Tibial artery (tissue), 4 donors: Measurements from ENCODE around the gene ARSB.

Source experiments
- DNase-seq, 2 donors: peaks; one replicate each; pipeline ENCODE4 v3.0.0-alpha.2; 2019
- H3K27ac ChIP-seq, 2 donors: fragments of 200-600 bp; sonication (generic) in 1 of 2; 1 replicate in 1 of 2; 2 replicates in 1 of 2; pipeline ENCODE4 v1.5.1; 2018 to 2019; ENCODE audit warnings: mild to moderate bottlenecking in 1 of 2
- H3K27me3 ChIP-seq, 2 donors: fragments of 200-600 bp; sonication (generic) in 1 of 2; one replicate each; pipeline versions ENCODE4 v1.5.1 to v1.6.0; 2016 to 2019
- H3K36me3 ChIP-seq, 3 donors: fragments of 200-600 bp; sonication (generic) in 2 of 3; one replicate each; pipeline ENCODE4 v1.5.1; 2016 to 2019; ENCODE audit warnings: mild to moderate bottlenecking in 2 of 3
- H3K4me1 ChIP-seq, 4 donors: fragments of 200-600 bp; sonication (generic) in 2 of 4; 1 replicate in 3 of 4; 2 replicates in 1 of 4; pipeline ENCODE4 v1.5.1; 2016 to 2019
- H3K4me3 ChIP-seq, 2 donors: fragments of 200-600 bp; sonication (generic) in 1 of 2; 1 replicate in 1 of 2; 2 replicates in 1 of 2; pipeline ENCODE4 v1.5.1; 2018 to 2019; ENCODE audit warnings: mild to moderate bottlenecking in 2 of 2
- H3K9me3 ChIP-seq, 3 donors: fragments of 200-600 bp; sonication (generic) in 1 of 3; one replicate each; pipeline ENCODE4 v1.5.1; 2016 to 2019
- intact Hi-C: fragments of 100-400 bp; cut with DNase I; formaldehyde crosslinking; loops from one replicate; pipeline ENCODE4 v1.15.0; 2023; ENCODE audit warnings: low total_unique reads
- TF ChIP-seq, protein P1 (sequence below), 2 experiments: fragments of 200-600 bp in 1 of 2; fragments of 450-650 bp in 1 of 2; IDR thresholded peaks; one replicate each; pipeline ENCODE4 v1.5.1; 2017 to 2019; ENCODE audit warnings: antibody characterized with exemption in 2 of 2, mild to moderate bottlenecking in 1 of 2, moderate library complexity in 1 of 2

The ARSB gene

DNA sequence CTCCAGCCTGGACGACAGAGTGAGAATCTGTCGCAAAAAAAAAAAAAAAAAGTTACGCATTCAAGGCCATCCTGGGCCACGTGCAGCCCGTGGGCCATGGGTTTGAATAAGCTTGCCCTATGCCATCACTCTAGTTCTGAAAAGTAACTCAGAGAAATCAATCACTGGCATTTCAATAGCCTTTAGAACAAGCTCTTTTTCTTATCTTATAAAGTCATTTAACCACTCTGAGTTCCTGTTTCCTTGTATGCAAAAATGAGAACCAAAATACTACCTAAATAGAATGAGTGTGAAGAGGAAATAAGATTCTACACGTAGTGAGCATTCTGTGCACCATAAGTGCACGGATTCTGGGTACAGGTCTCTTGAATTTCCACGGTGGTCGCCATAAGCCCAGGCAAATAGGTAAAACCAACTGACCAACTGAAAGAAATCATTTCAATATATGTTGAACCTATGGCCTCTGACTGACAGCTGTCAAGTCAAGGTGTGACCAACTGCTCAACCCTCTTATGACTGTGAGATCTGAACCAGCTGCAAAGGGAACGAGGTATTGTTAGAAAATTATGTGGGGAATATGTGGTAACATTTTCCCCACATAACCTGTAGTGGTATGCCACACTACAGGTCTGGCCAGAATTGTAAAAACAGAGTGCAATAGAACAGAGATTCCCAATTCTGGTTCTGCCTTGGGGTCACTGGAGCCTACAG lies 192.6 kb downstream of the ARSB start:
- DNase-seq, result no peak
- Histone ChIP-seq H3K4me1 (no peaks in the 10 kb centered on the region), H3K27ac (no peak overlapping the region), H3K9me3 (no peaks in the 10 kb centered on the region), H3K4me3 (no peak overlapping the region), H3K27me3 (no peaks in the 10 kb centered on the region), H3K36me3 (no peaks in the 10 kb centered on the region)
- TF ChIP-seq, protein P1, sequence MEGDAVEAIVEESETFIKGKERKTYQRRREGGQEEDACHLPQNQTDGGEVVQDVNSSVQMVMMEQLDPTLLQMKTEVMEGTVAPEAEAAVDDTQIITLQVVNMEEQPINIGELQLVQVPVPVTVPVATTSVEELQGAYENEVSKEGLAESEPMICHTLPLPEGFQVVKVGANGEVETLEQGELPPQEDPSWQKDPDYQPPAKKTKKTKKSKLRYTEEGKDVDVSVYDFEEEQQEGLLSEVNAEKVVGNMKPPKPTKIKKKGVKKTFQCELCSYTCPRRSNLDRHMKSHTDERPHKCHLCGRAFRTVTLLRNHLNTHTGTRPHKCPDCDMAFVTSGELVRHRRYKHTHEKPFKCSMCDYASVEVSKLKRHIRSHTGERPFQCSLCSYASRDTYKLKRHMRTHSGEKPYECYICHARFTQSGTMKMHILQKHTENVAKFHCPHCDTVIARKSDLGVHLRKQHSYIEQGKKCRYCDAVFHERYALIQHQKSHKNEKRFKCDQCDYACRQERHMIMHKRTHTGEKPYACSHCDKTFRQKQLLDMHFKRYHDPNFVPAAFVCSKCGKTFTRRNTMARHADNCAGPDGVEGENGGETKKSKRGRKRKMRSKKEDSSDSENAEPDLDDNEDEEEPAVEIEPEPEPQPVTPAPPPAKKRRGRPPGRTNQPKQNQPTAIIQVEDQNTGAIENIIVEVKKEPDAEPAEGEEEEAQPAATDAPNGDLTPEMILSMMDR (IDR thresholded peaks at IDR 0.05), result no peak
- intact Hi-C loops, result no loop called here

DNA sequence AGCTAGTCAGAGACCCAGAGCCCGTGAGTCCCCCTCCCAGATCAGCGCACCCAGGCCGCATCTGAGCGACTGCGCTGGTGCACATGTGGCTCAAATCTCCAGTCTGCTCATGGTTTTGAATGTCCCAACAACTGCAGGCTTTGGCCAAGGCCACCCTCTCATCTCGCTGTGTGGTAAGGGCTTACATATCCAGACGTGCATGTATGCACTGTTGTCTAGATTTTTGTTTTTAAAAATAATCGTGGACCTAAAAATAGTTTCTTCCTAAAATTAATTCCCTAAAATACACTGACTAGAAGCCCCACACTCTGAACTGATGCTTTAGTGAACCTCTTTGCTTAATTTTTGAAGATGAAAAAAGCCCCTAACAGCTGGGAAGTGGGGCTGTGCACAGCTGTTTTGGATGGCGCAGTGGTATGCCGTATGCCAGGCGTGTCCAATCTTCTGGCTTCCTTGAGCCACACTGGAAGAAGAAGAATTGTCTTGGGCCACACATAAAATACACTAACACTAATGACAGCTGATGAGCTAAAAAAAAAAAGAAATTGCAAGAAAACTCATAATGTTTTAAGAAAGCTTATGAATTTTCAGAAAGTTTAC lies 193.5 kb downstream of the ARSB start:
- TF ChIP-seq, protein P1 (IDR thresholded peaks at IDR 0.05), result no peak
- no peaks in the 10 kb centered on the region for H3K9me3 ChIP-seq

DNA sequence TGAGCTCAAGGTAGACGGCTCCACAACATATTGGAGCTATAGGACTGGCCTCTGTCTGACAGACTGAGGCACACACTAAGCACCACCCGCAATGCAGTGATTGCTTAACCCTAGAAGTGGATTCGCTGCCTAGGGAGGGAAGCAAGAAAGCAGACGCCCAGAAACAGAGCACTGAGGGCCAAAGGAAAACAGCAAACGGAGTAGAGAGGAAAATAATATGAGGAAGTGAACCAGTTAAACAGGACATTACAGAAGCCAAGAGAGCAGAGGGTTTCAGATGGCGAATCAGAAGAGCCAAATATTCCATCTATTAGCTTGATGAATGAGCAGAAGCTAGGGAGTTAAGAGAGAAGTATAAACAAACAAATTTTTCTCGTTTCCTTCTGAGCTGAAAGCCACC lies 197.3 kb downstream of the ARSB start:
- no peak for DNase-seq
- Histone ChIP-seq H3K4me3 (no peak overlapping the region), H3K27ac (no peak overlapping the region), H3K4me1 (no peaks in the 10 kb centered on the region), H3K36me3 (no peaks in the 10 kb centered on the region), H3K27me3 (no peaks in the 10 kb centered on the region), H3K9me3 (no peaks in the 10 kb centered on the region)
- intact Hi-C loops, result no loop called here
- TF ChIP-seq, protein P1 (IDR thresholded peaks at IDR 0.05), result no peak

More for the DNA sequence above, 193.5 kb downstream of the ARSB start:
- DNase-seq, result no peak
- Histone ChIP-seq H3K27ac (no peak overlapping the region), H3K4me3 (no peak overlapping the region), H3K27me3 (no peaks in the 10 kb centered on the region), H3K36me3 (no peaks in the 10 kb centered on the region), H3K4me1 (no peaks in the 10 kb centered on the region)
- intact Hi-C loops, result no loop called here

DNA sequence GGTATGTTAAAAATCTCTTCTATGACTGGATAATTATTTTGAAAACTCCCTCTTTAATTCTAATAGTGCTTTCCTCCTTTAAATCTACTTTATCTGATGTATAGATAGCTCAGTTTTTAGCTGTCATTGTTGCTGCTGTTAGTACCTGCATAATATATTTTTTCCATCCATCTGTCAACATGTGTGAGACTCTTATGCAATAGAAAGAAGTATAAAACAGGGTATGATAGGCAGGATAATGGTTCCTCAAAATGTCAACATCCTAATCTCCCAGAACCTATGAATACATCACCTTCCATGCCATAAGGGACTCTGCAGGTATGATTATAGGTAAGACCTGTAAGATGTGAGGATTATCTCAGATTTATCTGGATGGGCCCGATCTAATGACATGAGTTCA lies 199.7 kb downstream of the ARSB start:
- Histone ChIP-seq H3K27ac (no peak overlapping the region), H3K4me1 (no peaks in the 10 kb centered on the region), H3K27me3 (no peaks in the 10 kb centered on the region), H3K9me3 (no peaks in the 10 kb centered on the region), H3K4me3 (no peak overlapping the region), H3K36me3 (peaks cover 0 to 8% (median 0%) of the 10 kb centered on the region in 3 donors)
- no peak for DNase-seq
- intact Hi-C loops, result no loop called here
- TF ChIP-seq, protein P1 (IDR thresholded peaks at IDR 0.05), result no peak

DNA sequence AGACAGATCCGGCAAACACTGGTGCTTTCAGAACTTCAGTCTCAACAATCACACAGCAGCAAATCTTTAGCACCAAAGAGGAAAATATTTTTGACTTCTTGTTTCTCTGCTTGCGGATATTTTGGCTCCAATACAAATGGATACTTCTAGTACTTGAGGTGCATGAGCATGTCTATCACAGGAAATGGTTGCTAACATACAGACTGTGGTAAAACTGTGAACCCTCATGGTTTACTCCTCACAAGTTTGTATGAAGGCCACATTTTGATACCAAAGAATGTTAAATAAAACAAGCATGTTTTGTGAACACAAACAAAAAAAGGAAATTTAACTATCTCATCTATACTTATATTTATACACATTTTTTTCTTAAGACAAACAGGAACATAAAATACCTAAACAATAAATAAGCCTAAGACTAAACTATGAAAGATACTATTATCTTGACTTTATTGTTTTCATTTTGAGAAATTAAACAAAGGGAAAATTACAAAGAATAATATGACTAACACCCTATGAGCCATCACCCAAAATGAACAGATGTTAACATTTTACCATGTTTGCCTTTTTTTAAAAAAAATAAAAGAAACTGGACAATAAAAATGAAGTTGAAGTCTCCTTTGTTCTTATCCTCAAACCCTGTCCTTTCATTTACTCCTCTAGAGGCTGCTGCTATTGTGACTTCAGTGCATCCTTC lies 201.5 kb downstream of the ARSB start:
- TF ChIP-seq, protein P1 (IDR thresholded peaks at IDR 0.05), result no peak
- H3K27me3 ChIP-seq, result no peaks in the 10 kb centered on the region
- DNase-seq, result no peak
- peaks cover 0 to 11% (median 0%) of the 10 kb centered on the region in 3 donors for H3K36me3 ChIP-seq
- intact Hi-C loops, result no loop called here
- no peaks in the 10 kb centered on the region for H3K4me1 ChIP-seq
- H3K27ac ChIP-seq, result no peak overlapping the region
- no peak overlapping the region for H3K4me3 ChIP-seq
- no peaks in the 10 kb centered on the region for H3K9me3 ChIP-seq
